Loucy (cell line): Measurements from ENCODE around the gene TCEA3.

Experiments used
- H2AFZ ChIP-seq: fragments of 200-600 bp; sonication (generic); 2 replicates; pipeline ENCODE4 v1.6.0; 2016; ENCODE audit warnings: antibody characterized with exemption, mild to moderate bottlenecking, low read length, moderate library complexity
- H3F3A ChIP-seq: fragments of 200-600 bp; 2 replicates; pipeline ENCODE4 v1.6.0; 2016; ENCODE audit warnings: antibody characterized with exemption, low read depth, mild to moderate bottlenecking
- H3K27me3 ChIP-seq: fragments of 200-600 bp; sonication (generic); 2 replicates; pipeline ENCODE4 v1.6.1; 2014; ENCODE audit warnings: low read length, mild to moderate bottlenecking; ENCODE audit not compliant: insufficient read depth, poor library complexity, severe bottlenecking
- H3K36me3 ChIP-seq: fragments of 200-600 bp; sonication (generic); 2 replicates; pipeline ENCODE4 v1.6.1; 2016; ENCODE audit warnings: low read length; ENCODE audit not compliant: insufficient read depth
- H3K4me1 ChIP-seq: fragments of 200-600 bp; sonication (generic); 2 replicates; pipeline ENCODE4 v1.5.1; 2014; ENCODE audit warnings: low read length, mild to moderate bottlenecking; ENCODE audit not compliant: insufficient read depth, poor library complexity, severe bottlenecking
- H3K4me2 ChIP-seq: fragments of 200-600 bp; sonication (generic); 2 replicates; pipeline ENCODE4 v1.6.0; 2014; ENCODE audit warnings: antibody characterized with exemption, low read length, low read depth, mild to moderate bottlenecking; ENCODE audit not compliant: poor library complexity, severe bottlenecking
- H3K4me3 ChIP-seq: fragments of 200-600 bp; sonication (generic); 2 replicates; pipeline ENCODE4 v1.5.1; 2014; ENCODE audit warnings: low read length, mild to moderate bottlenecking, mixed read lengths; ENCODE audit not compliant: poor library complexity, severe bottlenecking
- H3K79me2 ChIP-seq: fragments of 200-600 bp; sonication (generic); 2 replicates; pipeline ENCODE4 v1.6.1; 2014; ENCODE audit warnings: low read length; ENCODE audit not compliant: insufficient read depth
- H3K9ac ChIP-seq: fragments of 200-600 bp; sonication (generic); 2 replicates; pipeline ENCODE4 v1.6.0; 2014; ENCODE audit warnings: mild to moderate bottlenecking, low read depth, low read length, moderate library complexity; ENCODE audit not compliant: poor library complexity, severe bottlenecking
- H3K9me2 ChIP-seq: fragments of 200-600 bp; sonication (generic); replicated peaks from 2 replicates; pipeline ENCODE4 v1.6.1; 2016; ENCODE audit warnings: low read depth, low read length, mixed read lengths
- H3K9me3 ChIP-seq: fragments of 200-600 bp; sonication (generic); 2 replicates; pipeline ENCODE4 v1.6.1; 2014; ENCODE audit warnings: mild to moderate bottlenecking, antibody characterized with exemption, low read length, low read depth; ENCODE audit not compliant: insufficient read depth
- H4K20me1 ChIP-seq: fragments of 200-600 bp; sonication (generic); 2 replicates; pipeline ENCODE4 v1.6.0; 2014; ENCODE audit warnings: antibody characterized with exemption, low read length, mild to moderate bottlenecking; ENCODE audit not compliant: insufficient read depth, poor library complexity, severe bottlenecking
- EZH2phosphoT487 ChIP-seq: fragments of 200-600 bp; IDR thresholded peaks from 2 replicates; pipeline ENCODE4 v1.6.1; 2018; ENCODE audit warnings: antibody characterized with exemption, mild to moderate bottlenecking, moderate library complexity, borderline replicate concordance
- TF ChIP-seq, protein P1 (sequence below): fragments of 200-600 bp; sonication (generic); conservative IDR thresholded peaks from 2 replicates; pipeline ENCODE4 v1.5.1; 2014; ENCODE audit warnings: mild to moderate bottlenecking, antibody characterized with exemption, low read length

TCEA3 gene

DNA sequence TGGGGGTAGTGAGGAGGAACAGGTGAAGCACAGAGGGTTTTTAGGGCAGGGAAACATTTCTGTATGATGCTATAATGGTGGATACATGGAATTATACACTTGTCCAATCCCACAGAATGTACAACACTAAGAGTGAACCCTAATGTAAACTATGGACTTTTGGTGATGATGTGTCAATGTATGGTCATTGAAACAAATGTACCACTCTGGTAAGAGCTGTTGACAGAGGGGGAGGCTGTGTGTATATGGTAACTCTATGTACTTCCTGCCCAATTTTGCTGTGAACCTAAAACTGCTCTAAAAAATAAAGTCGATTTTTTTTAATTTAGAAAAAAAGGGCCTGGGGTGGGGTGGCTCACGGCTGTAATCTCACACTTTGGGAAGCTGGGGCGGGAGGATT lies 36.5 kb upstream of the TCEA3 start:
- TF ChIP-seq, protein P1, sequence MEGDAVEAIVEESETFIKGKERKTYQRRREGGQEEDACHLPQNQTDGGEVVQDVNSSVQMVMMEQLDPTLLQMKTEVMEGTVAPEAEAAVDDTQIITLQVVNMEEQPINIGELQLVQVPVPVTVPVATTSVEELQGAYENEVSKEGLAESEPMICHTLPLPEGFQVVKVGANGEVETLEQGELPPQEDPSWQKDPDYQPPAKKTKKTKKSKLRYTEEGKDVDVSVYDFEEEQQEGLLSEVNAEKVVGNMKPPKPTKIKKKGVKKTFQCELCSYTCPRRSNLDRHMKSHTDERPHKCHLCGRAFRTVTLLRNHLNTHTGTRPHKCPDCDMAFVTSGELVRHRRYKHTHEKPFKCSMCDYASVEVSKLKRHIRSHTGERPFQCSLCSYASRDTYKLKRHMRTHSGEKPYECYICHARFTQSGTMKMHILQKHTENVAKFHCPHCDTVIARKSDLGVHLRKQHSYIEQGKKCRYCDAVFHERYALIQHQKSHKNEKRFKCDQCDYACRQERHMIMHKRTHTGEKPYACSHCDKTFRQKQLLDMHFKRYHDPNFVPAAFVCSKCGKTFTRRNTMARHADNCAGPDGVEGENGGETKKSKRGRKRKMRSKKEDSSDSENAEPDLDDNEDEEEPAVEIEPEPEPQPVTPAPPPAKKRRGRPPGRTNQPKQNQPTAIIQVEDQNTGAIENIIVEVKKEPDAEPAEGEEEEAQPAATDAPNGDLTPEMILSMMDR = no peak
- TF ChIP-seq EZH2phosphoT487 = no peak
- Histone ChIP-seq H3K4me3 (no peak overlapping the region), H3K4me2 (no peak overlapping the region)

DNA sequence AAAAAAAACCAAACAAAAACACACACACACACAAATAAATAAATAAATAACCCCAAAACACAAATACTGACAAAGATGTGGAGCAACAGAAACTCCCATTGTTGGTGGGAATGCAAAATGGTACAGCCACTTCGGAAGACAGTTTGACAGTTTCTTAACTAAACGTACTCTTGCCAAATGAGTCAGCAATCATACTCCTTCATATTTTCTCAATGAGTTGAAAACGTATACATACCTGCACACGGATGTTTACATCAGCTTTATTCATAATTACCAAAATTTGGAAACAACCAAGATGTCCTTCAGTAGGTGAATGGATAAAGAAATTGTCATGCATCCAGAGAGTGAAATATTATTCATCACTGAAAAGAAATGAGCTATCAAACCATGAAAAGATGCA lies 36.0 kb upstream of the TCEA3 start:
- Histone ChIP-seq H3K36me3 (no peaks in the 10 kb centered on the region), H3F3A (no peaks in the 10 kb centered on the region), H3K4me3 (no peak overlapping the region), H4K20me1 (no peaks in the 10 kb centered on the region), H3K9ac (no peak overlapping the region), H3K27me3 (no peaks in the 10 kb centered on the region), H3K4me2 (no peak overlapping the region), H3K9me3 (no peaks in the 10 kb centered on the region), H2AFZ (no peak overlapping the region), H3K4me1 (peaks cover 5% of the 10 kb centered on the region), H3K9me2 (no peaks in the 10 kb centered on the region), H3K79me2 (no peaks in the 10 kb centered on the region)
- TF ChIP-seq, protein P1 = no peak
- no peak for TF ChIP-seq EZH2phosphoT487

More for the DNA sequence above, 36.5 kb upstream of the TCEA3 start:
- peaks cover 5% of the 10 kb centered on the region for H3K4me1 ChIP-seq
- no peaks in the 10 kb centered on the region for H4K20me1 ChIP-seq
- H3K9me3 ChIP-seq = no peaks in the 10 kb centered on the region
- no peaks in the 10 kb centered on the region for H3F3A ChIP-seq
- H3K27me3 ChIP-seq = no peaks in the 10 kb centered on the region
- H2AFZ ChIP-seq = no peak overlapping the region
- H3K9me2 ChIP-seq = no peaks in the 10 kb centered on the region
- no peak overlapping the region for H3K9ac ChIP-seq
- H3K79me2 ChIP-seq = no peaks in the 10 kb centered on the region
- no peaks in the 10 kb centered on the region for H3K36me3 ChIP-seq

DNA sequence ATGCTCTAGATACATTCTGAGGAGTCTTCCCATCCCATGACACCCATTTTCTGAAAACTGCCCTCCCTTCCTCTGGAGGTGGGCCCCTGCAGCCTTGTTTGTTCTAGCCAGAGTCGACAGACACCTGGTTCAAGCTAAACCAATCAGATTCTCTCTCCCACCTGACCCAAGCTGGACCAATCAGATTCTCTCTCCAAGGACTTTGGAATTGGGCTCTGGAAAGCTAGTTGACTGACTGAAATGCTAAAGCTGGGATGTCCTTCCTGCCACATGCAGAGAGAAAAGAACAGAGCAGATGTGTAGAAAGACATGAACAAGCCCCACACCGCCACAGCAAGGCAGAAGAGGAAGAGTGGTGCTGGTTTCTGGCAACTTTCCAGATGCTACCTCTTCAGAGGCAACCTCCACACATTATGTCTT lies 34.8 kb upstream of the TCEA3 start:
- Histone ChIP-seq H3K27me3 (no peaks in the 10 kb centered on the region), H4K20me1 (no peaks in the 10 kb centered on the region), H3K4me2 (no peak overlapping the region), H3K9ac (no peak overlapping the region), H3K36me3 (no peaks in the 10 kb centered on the region), H2AFZ (no peak overlapping the region), H3K4me1 (peaks cover 5% of the 10 kb centered on the region), H3F3A (no peaks in the 10 kb centered on the region), H3K79me2 (no peaks in the 10 kb centered on the region), H3K9me2 (no peaks in the 10 kb centered on the region), H3K9me3 (no peaks in the 10 kb centered on the region), H3K4me3 (no peak overlapping the region)
- TF ChIP-seq, protein P1 = no peak
- no peak for TF ChIP-seq EZH2phosphoT487
